OCI-LY3 (cell line): Measurements from ENCODE around the gene KREMEN1.
"Not testable (repeated sequence)": the region's sequence is repeated elsewhere in the genome, so short reads cannot be mapped to it uniquely, and the experiment has no call there.

ENCODE experiments used
- H2AFZ ChIP-seq: fragments of 200-600, 300-600 bp; shearing (Covaris generic); 2 replicates; pipeline ENCODE4 v1.6.0; 2014; ENCODE audit warnings: antibody characterized with exemption, low read depth, low read length
- H3K27ac ChIP-seq: fragments of 200-600, 300-600 bp; sonication (generic); 2 replicates; pipeline ENCODE4 v1.5.1; 2014; ENCODE audit warnings: mild to moderate bottlenecking, low read length, moderate library complexity, mixed read lengths
- H3K27me3 ChIP-seq: fragments of 200-600, 300-600 bp; sonication (generic); 2 replicates; pipeline ENCODE4 v1.6.1; 2014; ENCODE audit warnings: low read depth, low read length, mixed read lengths
- H3K36me3 ChIP-seq: fragments of 200-600, 300-600 bp; sonication (generic); replicated peaks from 2 replicates; pipeline ENCODE3; 2014; ENCODE audit warnings: low read depth, low read length, mixed read lengths
- H3K4me1 ChIP-seq: fragments of 300-600, 200-600 bp; sonication (generic); 2 replicates; pipeline ENCODE4 v1.6.1; 2014; ENCODE audit warnings: low read length, mixed read lengths
- H3K4me2 ChIP-seq: fragments of 200-600, 300-600 bp; sonication (generic); 2 replicates; pipeline ENCODE4 v1.6.1; 2014; ENCODE audit warnings: low read length, mixed read lengths
- H3K4me3 ChIP-seq: fragments of 300-600, 200-600 bp; sonication (generic); 2 replicates; pipeline ENCODE4 v1.5.1; 2014; ENCODE audit warnings: antibody characterized with exemption, mild to moderate bottlenecking, low read length, moderate library complexity
- H3K79me2 ChIP-seq: fragments of 300-600, 200-600 bp; shearing (Covaris generic); 2 replicates; pipeline ENCODE4 v1.6.1; 2014; ENCODE audit warnings: mild to moderate bottlenecking, low read length, mixed read lengths
- H3K9ac ChIP-seq: fragments of 300-600, 200-600 bp; shearing (Covaris generic); 2 replicates; pipeline ENCODE4 v1.6.0; 2014; ENCODE audit warnings: mild to moderate bottlenecking, low read length, moderate library complexity
- H3K9me3 ChIP-seq: fragments of 200-600, 300-600 bp; shearing (Covaris generic); 2 replicates; pipeline ENCODE4 v1.6.1; 2014; ENCODE audit warnings: low read length, mixed read lengths; ENCODE audit not compliant: insufficient read depth
- H4K20me1 ChIP-seq: fragments of 200-600, 300-600 bp; sonication (generic); 2 replicates; pipeline ENCODE4 v1.6.1; 2016; ENCODE audit warnings: low read length, mixed read lengths; ENCODE audit not compliant: insufficient read depth
- CTCF ChIP-seq: fragments of 200-600, 300-600 bp; sonication (generic); IDR thresholded peaks from 2 replicates; pipeline ENCODE4 v1.5.1; 2014; ENCODE audit warnings: antibody characterized with exemption, low read length, low read depth
- EZH2phosphoT487 ChIP-seq: fragments of 200-600 bp; shearing (Covaris generic); IDR thresholded peaks from 2 replicates; pipeline ENCODE4 v1.6.1; 2018; ENCODE audit warnings: antibody characterized with exemption, mixed run types, low read depth

KREMEN1 gene

GRCh38 chr22:29082826-29083545 lies 10.2 kb downstream of the KREMEN1 start:
- Histone ChIP-seq H3K4me1 (no peaks in the 10 kb centered on the region), H2AFZ (no peak overlapping the region), H3K9ac (no peak overlapping the region), H3K79me2 (no peaks in the 10 kb centered on the region), H3K27ac (no peak overlapping the region), H3K27me3 (peaks cover 3% of the 10 kb centered on the region; the same call in 1 of the 2 replicates), H3K4me2 (no peak overlapping the region), H4K20me1 (no peaks in the 10 kb centered on the region), H3K9me3 (no peaks in the 10 kb centered on the region), H3K36me3 (no peaks in the 10 kb centered on the region), H3K4me3 (no peak overlapping the region)
- TF ChIP-seq EZH2phosphoT487 (no peak), CTCF (no peak)

GRCh38 chr22:29083576-29083932 lies 10.7 kb downstream of the KREMEN1 start:
- H3K79me2 ChIP-seq, H4K20me1 ChIP-seq, H3K4me3 ChIP-seq, H3K9me3 ChIP-seq, H2AFZ ChIP-seq, H3K27me3 ChIP-seq, H3K4me2 ChIP-seq, H3K36me3 ChIP-seq, H3K27ac ChIP-seq, H3K9ac ChIP-seq, H3K4me1 ChIP-seq: not testable (repeated sequence)

- Histone ChIP-seq H3K4me3 (no peak overlapping the region), H2AFZ (no peak overlapping the region), H3K9ac (no peak overlapping the region), H3K36me3 (no peaks in the 10 kb centered on the region), H3K9me3 (no peaks in the 10 kb centered on the region), H3K79me2 (no peaks in the 10 kb centered on the region), H3K27ac (no peak overlapping the region), H3K4me1 (no peaks in the 10 kb centered on the region), H3K4me2 (no peak overlapping the region), H3K27me3 (peaks cover 8% of the 10 kb centered on the region), H4K20me1 (no peaks in the 10 kb centered on the region)
- TF ChIP-seq EZH2phosphoT487 (no peak), CTCF (no peak)
These were observed 11.2 kb downstream of the KREMEN1 start for GRCh38 chr22:29083933-29084591.

- Histone ChIP-seq H3K9ac (no peak overlapping the region), H3K4me2 (no peak overlapping the region), H3K36me3 (no peaks in the 10 kb centered on the region), H3K27me3 (peaks cover 27% of the 10 kb centered on the region), H3K4me3 (no peak overlapping the region), H3K4me1 (no peaks in the 10 kb centered on the region), H3K9me3 (no peaks in the 10 kb centered on the region), H3K27ac (no peak overlapping the region), H3K79me2 (no peaks in the 10 kb centered on the region), H2AFZ (no peak overlapping the region), H4K20me1 (no peaks in the 10 kb centered on the region)
- TF ChIP-seq EZH2phosphoT487 (no peak), CTCF (no peak)
These were observed 14.2 kb downstream of the KREMEN1 start for GRCh38 chr22:29087012-29087411.
